Daoy (cell line): ENCODE results near the gene PIGQ. TPM values are rescaled to one million over a fixed set of nuclear protein-coding genes. Genes with fewer than 3 reads are reported as not detected.
"Not testable (repeated sequence)": the region's sequence is repeated elsewhere in the genome, so short reads cannot be mapped to it uniquely, and the experiment has no call there.

Experiments
- DNase-seq: peaks from one replicate; pipeline ENCODE4 v3.0.0-alpha.2; 2015; ENCODE audit warnings: low read depth
- total RNA-seq: library from RNA; depleted of rRNA; stranded (reverse); fragments of >200 nt; shearing (Covaris generic); gene quantifications from 2 replicates; pipeline ENCODE4 v1.2.3, GENCODE V29; 2014

PIGQ gene
- total RNA-seq, 1 experiment from 2014 or later = 16.3 TPM

DNA sequence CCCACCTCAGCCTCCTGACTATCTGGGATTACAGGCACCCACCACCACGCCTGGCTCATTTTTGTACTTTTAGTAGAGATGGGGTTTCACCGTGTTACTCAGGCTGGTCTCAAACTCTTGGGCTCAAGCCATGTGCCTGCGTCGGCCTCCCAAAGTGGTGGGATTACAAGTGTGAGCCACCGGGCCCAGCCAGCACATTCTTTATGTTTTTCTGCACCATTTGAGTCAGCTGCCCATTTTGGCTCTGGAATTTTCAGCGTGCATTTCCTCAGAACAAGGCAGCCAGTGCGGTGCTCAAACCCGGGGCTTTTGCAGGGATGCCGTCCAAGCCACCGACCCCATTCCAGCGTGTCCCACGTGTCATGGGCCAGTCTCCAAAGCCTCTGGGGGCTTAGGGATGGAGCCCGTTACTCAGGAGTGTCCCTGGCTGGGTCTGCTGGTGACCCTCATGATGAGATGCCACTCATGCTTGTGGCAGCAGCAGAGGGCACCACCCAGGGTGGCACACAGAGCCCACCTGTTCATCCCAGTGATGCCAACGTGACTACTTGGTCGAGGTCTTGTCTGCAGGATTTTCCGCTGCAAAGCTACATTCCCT lies 16.4 kb downstream of the PIGQ start:
- peak; percentile 70 for DNase-seq

DNA sequence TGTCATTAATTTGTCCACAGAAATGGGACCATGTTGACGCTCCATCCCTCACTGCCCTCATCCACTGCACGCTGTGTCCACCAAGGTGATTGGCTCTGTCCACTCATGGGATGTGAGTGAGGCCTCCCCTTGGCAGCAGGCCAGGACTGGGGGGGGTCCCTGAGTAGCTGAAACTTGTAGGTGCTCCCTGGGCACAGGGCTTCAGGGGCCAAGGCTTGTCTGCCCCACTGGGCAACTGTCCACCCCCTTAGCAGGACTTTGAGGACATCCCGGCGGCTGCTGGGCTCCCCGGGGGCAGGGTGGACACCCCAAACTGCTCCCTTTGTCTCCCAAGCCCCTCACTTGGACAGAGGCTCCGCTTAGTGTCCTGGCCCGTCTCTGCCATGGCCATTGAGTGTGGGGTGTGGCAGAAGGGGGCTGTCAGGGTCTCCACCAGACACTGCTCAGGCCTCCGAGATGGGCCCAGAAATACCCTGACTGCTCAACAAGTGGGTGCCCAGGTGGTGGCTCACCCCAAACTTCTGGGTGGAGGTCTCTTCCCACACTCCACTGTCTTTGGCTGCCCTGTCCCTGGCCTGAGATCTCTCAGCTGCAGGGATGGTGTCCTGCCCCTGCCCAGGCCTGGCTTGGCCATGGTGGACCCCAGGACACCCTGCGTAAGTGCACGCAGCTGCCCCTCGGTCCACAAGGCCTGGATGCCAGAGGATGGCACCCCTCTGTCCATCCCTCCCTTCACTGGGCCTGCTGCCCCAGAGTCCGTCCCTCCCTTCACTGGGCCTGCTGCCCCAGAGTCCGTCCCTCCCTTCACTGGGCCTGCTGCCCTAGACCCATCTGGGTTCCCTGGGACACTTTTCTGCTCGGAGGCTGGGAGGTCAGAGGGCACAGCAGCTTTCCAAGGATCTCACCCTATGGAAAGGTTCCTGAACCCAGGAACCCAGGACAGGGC lies 17.1 kb downstream of the PIGQ start:
- peak; percentile 44 for DNase-seq

DNA sequence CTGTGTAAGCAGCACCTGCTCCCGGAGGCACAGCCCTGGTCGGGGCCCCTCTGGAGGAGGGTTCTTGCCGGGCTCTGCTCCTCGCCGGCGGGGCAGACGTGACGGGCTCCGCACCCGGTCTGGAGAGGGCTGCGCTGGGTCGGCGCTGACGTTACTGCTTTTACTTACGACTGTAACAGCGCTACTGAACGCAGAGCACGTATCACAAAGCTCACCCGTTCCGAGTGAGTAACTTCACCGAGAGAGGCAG lies 18.8 kb downstream of the PIGQ start:
- DNase-seq = peak; percentile 50

DNA sequence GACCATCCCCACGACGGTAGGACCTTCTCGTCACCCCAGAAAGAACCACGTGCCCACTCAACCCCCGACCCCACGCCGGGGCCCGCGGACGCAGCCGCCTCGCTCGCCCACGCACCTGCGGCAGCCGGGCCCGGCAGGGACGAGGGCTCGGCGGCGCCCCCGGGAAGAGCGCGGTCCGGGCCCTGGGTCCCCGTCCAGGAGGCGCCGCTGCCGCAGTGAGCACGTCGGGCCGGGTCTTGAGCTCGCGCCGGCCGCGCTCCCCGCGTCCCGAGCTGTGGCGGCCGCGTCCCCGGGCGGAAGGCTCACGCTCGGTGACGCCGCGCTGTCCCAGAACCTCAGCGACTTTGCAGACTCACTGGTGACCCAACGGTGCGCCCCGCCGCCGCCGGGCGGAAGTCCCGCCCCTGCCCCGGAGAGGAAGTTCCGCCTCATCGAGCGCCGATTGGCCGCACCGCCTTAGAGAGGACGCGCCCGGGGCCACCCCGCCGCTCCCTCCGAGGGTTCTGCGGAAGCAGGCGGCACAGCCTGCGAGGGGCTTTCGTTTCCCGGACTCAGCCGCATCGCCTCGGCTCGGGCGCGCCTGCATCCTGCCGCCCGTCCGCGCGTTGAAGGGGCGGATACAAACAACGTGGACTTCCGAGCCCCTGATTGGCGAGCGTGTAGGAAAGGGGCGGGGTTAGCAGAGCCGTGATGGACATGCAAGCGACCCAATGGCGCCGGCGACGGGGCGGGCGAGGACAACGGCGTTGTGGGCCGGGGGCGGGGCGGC lies 19.3 kb downstream of the PIGQ start:
- DNase-seq = peak; percentile 94

DNA sequence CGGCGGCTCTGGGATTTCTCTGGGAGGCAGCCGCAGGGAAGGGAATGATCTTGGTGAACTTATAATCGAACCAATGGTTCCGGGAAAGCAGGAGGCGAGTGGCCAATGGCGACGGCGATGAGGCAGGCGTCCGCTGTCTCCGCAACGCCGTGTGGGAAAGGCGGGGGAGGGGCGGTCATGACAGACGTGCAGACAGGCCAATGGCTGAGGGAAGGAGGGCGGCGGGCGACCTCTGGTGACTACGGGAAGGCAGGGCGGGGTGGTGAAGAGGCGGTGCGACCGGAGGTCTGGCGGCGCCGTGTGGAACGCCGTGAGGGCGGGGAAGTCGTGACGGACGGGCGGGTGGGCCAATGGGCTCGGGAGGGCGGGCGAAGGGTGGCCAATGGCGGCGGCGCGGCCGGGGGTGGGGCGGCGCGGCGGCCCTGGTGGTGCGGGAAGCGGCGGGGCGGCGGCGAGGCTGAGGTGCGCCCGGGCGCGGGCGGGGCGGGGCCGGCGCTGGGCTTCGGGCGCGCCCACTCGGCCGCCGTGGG lies 20.0 kb downstream of the PIGQ start, which contains the start of gene RAB40C:
RAB40C (plus strand) TSS at position 409 of the 530 bp plus-strand sequence. CDS start 226 bp downstream, outside the sequence.
- DNase-seq = peak; percentile 98

DNA sequence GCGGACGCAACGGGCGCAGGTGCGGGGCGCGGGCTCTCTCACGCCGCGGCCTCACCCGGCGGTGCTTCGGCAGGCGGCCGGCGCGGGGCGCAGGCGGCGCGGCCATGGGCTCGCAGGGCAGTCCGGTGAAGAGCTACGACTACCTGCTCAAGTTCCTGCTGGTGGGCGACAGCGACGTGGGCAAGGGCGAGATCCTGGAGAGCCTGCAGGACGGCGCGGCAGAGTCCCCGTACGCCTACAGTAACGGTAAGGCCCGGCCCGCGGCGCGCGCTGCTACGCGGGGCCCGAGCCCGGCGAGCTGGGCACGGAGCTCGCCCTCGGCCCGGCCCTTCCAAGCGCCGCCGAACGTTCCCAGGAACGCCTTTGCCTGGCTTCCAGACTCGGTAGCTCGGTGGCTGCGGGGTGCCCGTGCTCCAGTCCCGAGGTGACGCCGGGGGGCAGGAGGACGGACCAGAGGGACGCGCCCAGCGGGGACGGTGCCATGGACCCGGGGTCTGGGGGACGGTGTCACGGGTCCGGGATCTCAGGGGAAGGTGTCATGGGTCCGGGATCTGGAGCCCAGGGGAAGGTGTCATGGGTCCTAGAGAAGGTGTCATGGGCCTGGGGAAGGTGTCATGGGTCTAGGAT lies 20.5 kb downstream of the PIGQ start:
- DNase-seq = no peak

DNA sequence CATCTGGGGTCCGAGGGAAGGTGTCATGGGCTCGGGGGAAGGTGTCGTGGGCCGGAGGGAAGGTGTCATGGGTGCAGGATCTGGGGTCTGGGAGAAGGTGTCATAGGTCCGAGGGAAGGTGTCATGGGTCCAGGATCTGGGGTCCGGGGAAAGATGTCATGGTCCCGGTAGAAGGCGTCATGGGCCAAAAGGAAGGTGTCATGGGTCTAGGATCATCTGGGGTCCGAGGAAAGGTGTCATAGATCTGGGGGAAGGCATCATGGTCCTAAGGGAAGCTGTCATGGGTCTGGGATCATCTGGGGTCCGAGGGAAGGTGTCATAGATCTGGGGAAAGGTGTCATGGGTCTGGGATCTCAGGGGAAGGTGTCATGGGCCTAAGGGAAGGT lies 21.0 kb downstream of the PIGQ start:
- no peak for DNase-seq

DNA sequence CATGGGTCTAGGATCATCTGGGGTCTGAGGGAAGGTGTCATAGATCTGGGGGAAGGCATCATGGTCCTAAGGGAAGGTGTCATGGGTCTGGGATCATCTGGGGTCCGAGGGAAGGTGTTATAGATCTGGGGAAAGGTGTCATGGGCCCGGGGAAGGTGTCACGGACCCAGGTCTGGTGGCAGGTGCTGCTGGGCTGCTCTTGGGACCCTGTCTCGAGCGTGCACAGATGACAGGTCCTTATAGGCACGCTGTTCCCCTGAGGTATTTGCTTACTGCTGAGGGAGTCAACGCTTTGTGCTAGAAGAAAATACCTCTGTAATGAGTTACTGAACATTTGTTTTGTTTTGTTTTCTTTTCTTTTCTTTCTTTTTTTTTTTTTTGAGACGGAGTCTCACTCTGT lies 21.5 kb downstream of the PIGQ start:
- DNase-seq = no peak

DNA sequence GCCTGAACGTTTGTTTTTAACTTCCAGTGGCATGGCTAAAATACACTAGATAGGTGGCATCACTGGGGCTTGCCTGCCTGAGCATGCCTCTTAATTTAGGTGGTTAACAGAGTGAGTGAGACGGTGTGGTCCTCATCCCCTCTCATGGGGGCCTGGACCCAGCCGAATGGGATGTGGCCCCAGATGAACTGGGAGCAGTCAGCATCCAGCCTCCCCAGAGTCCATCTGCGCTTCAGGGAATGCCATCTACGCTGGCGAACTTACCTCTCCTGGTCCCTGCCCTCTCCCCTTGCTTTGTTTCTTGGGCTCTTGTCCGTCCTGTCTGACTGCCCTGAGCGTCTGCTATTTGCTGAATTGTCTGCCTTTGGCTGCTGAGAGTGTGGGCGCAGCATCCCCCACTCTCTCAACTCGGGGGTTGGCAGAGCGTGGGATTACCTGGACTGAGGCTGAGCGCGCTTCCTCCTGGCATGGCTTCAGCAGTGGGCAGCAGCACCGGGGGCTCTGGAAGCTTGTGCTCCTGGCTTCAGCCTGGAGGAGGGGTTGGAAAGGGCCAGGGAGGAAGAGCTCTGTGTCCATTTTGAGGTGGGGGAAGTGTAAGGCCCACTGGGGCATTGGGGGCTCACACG lies 22.2 kb downstream of the PIGQ start:
- DNase-seq = no peak

DNA sequence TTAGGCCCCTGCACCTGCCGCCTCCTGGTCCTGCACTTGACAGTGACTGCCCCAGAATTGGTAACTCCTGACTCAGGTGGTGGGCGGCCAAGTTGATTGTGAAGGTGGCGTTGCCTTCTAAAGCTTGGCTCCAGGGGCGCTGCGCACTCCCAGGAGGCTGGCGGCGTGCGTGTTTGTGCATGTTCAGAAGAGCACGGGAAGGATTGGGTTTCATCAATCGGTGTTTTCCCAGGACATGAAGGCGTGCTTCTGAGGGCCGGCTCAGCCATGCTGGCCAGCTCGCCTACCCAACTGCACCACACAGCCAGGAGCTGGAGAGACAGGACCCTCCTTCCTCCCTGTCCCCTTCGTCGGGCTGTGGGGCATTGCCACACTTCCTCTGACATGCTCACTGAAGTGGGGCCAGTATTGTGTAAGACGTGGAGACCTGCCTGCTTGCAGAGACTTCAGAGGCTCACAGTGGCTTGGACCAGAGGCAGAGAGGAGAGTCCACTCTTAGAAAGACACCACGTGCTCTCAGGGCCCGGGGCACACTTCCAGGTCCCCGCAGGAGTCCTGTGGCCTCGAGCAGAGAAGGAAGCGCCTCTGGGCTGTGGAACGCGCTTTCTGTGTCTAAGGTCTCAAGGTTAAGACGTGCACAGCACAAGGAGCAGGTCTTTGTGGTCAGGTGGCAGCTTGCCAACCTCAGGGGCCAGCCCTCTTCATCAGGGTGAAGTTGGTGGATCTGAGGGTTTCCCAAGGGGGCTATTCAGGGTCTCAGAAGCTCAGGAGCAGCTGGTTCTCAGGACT lies 22.9 kb downstream of the PIGQ start:
- no peak for DNase-seq

DNA sequence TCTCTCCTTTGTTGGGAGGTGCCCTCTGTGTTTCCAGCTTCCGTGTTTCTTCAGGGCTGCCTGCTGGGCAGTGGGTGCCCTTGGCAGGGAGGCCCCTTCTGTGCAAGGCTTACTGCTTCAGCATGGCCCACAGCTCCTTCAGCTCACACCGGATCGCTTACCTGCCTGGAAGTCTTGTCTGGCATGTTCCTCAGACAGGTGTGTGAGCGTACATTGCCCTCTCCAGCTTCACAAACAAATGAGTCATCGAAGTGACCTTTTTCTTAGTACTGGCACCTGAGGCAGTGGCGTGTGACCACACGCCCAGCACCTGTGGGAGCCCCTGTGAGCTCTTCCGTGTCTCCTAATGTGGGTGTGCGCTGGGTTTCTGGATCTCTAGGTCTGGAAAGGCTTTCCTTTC lies 23.6 kb downstream of the PIGQ start:
- no peak for DNase-seq

DNA sequence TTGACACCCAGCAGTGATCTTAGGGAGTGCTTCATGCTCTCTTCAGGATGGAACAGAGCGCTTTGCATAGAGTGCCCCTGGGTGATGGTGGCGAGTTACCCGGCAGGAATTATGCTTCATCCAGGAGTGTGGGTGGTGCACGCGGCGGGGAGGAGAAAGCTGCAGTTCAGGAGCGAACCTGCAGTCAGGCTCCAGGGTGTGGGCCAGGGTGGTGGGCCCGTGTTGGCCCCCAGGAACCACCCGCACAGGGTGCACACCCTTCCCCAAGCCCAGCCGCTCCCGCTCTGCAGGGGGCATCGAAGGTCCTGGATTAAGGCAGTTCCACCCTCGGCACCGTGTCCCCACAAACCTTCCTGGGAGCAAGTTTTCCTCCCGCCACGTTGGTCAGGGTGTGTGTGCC lies 24.0 kb downstream of the PIGQ start:
- no peak for DNase-seq

DNA sequence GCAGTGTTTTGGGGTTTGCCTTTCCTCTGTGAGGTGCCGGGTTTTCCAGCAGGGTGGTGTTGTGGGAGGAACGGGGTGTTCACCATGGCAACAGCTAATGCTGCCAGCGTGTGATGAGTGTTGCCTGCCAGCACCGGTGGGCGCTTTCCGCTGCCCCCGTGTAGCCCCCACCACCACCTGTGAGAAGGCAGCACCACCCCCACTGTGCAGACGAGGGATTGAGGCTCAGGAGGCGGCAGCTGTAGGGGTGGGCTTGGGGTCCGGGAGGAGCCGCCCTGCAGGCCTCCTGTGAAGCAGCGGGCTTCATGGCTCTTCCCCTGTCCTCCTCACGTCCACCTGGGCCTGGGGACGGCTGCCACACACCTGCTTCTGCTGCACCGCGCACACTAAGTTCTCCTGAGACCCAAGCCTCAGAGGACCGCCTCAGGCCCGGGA lies 25.3 kb downstream of the PIGQ start:
- DNase-seq = no peak

DNA sequence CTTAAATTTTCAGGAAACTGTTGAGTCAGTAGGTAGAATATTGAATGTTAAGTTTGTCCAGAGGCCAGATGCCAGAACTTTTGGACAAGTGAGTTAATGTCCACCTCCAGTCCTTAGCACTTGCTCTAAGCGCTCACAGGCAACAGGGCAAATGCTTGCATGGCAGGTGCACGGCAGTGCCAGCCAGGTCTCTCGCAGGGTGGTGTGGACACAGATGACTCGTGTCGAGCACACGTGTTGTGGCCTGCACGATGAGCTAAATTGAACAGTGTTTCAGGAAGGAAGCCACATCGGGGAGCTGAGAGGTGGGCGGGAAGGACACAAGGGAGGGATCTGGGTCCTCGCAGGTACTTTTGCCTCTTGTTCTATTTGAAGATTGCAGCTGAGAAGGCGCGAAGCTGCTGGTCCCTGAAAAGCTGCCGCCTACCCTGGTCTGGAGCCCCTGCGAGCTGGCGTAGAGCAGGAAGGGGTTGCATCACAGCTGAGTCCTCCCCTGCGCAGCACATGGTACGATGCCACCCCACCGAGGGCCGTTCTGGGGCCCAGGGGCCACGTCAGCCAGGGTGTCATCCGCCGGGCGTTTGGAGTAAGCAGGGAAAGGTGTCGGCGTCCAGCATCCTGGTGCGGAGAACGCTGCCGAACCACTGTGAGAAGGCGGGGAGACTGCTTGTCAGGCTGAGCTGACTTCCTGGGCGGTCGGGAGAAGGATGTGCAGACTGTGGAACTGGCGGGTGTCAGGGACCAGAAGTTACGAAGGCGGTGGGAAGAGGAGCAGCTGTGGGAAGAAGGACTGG lies 26.4 kb downstream of the PIGQ start:
- DNase-seq = no peak

DNA sequence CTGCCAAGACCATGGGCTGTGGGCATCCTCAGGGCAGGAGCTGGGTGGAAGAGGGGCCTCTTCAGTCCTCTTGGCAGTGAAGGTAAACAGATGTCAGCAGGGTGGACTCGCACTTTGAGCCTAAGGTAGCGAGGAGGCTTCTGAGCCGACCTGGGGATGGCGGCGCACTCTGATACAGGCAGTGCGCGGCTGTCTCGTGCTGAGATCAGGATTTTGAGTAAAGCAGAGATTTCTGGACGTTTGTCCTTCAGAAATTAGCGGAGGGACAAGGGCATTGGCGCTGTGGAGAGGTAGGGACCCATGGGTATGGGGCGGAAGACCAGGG lies 26.9 kb downstream of the PIGQ start:
- DNase-seq = no peak

DNA sequence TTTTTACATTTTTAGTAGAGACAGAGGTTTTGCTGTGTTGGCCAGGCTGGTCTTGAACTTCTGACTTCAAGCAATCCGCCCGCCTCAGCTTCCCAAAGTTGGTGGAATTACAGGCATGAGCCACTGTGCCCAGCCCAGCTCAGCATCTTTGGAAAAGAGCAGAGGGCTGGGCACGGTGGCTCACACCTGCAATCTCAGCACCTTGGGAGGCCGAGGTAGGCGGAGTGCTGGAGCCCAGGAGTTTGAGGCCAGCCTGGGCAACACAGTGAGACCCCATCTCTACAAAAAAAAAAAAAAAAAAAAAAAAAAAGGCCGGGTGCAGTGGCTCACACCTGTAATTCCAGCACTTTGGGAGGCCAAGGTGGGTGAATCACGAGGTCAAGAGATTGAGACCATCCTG lies 27.9 kb downstream of the PIGQ start:
- not testable (repeated sequence) for DNase-seq

DNA sequence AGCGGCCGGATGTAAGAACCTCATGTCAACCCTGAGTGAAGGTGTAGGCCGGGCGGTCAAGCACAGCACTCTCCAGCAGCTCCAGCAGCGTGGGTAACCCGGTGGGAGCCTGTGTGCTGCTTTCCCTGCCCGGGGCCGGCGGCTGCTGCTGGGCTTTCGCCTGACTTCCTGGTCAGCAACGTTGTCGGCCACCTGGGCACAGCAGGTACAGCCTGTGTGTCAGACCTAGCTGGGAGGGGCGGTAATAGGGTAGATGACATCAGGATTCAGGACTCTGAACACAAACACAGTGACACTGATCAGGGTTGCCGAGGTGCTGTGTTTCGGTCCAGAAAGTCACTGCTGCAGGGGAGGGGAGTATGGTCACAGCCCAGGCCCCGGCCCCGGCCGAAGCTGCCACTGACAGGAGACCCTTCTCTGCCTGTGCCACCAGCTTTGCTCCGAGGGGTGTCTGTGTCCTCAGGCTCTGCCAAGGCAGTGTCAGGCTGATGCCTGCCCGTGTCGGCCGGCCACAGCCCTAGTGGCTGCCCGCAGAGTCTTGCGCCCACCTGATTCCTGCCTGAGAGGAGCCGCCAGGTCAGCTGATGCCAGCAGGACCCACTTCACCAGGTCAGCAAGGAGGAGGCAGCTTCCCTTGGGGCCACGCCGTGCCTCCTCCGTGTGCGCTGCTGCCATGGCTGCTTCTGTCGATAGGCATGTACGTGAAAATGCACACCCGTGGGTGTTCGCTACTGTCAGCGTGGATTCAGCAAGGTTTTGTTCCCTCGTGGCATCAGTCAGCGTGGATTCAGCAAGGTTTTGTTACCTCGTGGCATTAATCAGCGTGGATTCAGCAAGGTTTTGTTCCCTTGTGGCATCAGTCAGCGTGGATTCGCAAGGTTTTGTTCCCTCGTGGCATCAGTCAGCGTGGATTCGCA lies 29.3 kb downstream of the PIGQ start:
- no peak for DNase-seq

DNA sequence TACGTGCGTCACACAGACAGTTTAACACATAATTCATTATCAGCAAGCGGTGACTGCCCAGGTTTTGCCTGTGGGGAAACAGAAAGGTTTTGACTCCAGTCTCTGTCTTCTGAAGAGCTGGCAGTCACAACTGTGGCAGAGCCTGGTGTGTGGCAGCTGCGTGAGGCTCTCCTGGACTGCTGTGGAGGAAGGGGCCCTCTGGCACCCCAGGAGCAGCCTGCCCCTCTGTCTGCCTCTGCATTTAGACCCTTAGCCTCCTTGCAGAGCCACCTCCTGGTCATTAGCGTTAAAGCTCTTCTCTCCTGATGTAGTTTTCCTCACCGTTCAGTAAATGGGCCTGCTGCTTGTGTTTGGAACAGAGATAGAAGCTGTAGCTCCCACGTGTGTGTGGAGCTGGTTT lies 31.0 kb downstream of the PIGQ start:
- DNase-seq = no peak

DNA sequence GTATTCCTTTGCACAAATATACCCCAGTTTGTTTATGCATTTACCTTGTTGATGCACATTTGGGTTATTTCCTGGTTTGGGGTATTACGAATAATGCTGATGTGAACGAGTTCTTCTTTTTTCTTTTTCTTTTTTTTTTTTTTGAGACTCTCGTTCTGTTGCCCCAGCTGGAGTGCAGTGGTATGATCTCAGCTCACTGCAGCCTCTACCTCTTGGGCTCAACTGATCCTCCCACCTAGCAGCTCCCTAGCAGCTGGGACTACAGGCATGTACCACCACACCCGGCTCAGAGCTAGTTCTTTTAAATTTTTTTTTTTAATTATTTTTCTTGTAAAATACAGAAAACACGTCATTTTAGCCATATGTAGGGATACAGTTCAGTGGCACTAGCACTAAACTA lies 34.2 kb downstream of the PIGQ start:
- no peak for DNase-seq
